Measurements from ENCODE around the gene R3HDM2.

Gene R3HDM2

GRCh38 chr12:57240926-57241401 is 189.9 kb downstream of the R3HDM2 start:
- DNase-seq (no peak), ATAC-seq (ENCODE audit: insufficient read depth, low read depth) (no peak)
- TF ChIP-seq, protein P1, sequence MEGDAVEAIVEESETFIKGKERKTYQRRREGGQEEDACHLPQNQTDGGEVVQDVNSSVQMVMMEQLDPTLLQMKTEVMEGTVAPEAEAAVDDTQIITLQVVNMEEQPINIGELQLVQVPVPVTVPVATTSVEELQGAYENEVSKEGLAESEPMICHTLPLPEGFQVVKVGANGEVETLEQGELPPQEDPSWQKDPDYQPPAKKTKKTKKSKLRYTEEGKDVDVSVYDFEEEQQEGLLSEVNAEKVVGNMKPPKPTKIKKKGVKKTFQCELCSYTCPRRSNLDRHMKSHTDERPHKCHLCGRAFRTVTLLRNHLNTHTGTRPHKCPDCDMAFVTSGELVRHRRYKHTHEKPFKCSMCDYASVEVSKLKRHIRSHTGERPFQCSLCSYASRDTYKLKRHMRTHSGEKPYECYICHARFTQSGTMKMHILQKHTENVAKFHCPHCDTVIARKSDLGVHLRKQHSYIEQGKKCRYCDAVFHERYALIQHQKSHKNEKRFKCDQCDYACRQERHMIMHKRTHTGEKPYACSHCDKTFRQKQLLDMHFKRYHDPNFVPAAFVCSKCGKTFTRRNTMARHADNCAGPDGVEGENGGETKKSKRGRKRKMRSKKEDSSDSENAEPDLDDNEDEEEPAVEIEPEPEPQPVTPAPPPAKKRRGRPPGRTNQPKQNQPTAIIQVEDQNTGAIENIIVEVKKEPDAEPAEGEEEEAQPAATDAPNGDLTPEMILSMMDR (IDR thresholded peaks at IDR 0.05; ENCODE audit: borderline replicate concordance, extremely low read depth, low read length, poor library complexity, severe bottlenecking): no peak
- no peak for TF ChIP-seq EZH2 (IDR thresholded peaks at IDR 0.05; ENCODE audit: borderline replicate concordance, low read depth, low read length, severe bottlenecking)
- Histone ChIP-seq H3K4me1 (ENCODE audit: insufficient read depth, low read length) (peaks cover 37% of the 10 kb centered on the region), H3K27me3 (ENCODE audit: insufficient read depth, low read length, poor library complexity) (peaks cover 14% of the 10 kb centered on the region), H3K36me3 (ENCODE audit: insufficient read depth, low read length) (no peaks in the 10 kb centered on the region), H3K4me2 (ENCODE audit: insufficient read depth, low read length) (no peak overlapping the region; the same call in 1 of the 2 replicates), H3K79me2 (ENCODE audit: insufficient read depth, low read length) (no peaks in the 10 kb centered on the region), H4K20me1 (ENCODE audit: insufficient read depth, low read length) (peaks cover 8% of the 10 kb centered on the region; the same call in 1 of the 2 replicates), H3K9ac (ENCODE audit: low read depth, low read length) (no peak overlapping the region), H2AFZ (ENCODE audit: low read depth, low read length) (no peak overlapping the region), H3K9me3 (ENCODE audit: insufficient read depth, low read length, severe bottlenecking) (no peaks in the 10 kb centered on the region), H3K4me3 (ENCODE audit: low read depth in 1 of 2, low read length in 2 of 2) (no peak overlapping the region), H3K27ac (ENCODE audit: low read length) (no peak overlapping the region)

DNA sequence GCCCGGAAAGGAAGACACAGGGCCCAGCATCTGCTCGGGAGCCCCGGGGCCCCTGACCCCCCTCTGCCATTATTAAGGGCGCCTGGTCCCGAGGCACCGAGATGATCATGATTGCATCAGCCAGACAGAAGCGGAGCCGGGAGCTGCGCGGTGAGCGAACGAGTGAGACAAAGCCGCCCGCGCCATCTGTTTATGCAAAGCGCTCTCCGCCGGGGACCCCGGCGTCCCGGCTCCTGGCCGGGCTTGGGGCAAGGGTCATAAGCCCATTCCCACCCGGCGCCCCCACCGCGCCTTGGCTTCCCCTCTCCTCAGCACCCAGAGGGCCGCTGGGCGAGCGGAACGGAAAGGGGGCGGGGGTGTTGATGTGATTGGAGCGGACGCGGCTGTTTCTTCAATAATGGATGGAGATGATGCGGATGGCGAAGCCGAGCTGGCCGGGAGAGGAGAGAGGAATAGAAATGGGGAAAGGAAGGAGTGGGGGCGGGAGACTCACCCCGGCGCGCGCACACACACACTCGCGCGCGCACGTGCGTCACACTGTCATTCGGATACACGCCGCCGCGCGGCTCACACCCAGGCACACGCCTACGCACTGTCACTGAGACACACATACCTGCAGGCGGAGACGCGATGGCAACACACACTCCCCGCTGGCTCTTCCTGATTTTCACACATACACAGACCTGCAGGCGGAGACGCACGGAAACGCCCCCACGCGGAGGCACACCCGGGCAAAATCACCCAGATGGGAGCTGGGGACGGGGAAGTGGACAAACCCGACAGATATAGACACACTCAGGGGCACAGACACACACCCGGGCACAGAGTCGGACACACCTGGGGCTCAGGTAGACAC is 190.5 kb downstream of the R3HDM2 start:
- peaks cover 11% of the 10 kb centered on the region; the same call in 1 of the 2 replicates for H4K20me1 ChIP-seq (ENCODE audit: insufficient read depth, low read length)
- no peak overlapping the region for H3K9ac ChIP-seq (ENCODE audit: low read depth, low read length)
- H3K4me1 ChIP-seq (ENCODE audit: insufficient read depth, low read length): peaks cover 37% of the 10 kb centered on the region
- no peaks in the 10 kb centered on the region for H3K79me2 ChIP-seq (ENCODE audit: insufficient read depth, low read length)
- peaks cover 14% of the 10 kb centered on the region for H3K27me3 ChIP-seq (ENCODE audit: insufficient read depth, low read length, poor library complexity)
- peak; percentile 62 for DNase-seq
- no peaks in the 10 kb centered on the region for H3K9me3 ChIP-seq (ENCODE audit: insufficient read depth, low read length, severe bottlenecking)
- peak; percentile 8; the same call in 1 of the 3 replicates for ATAC-seq (ENCODE audit: insufficient read depth, low read depth)
- H3K27ac ChIP-seq (ENCODE audit: low read length): no peak overlapping the region
- H3K4me3 ChIP-seq (ENCODE audit: low read depth in 1 of 2, low read length in 2 of 2): no peak overlapping the region
- TF ChIP-seq EZH2 (IDR thresholded peaks at IDR 0.05; ENCODE audit: borderline replicate concordance, low read depth, low read length, severe bottlenecking): no peak
- TF ChIP-seq, protein P1 (IDR thresholded peaks at IDR 0.05; ENCODE audit: borderline replicate concordance, extremely low read depth, low read length, poor library complexity, severe bottlenecking): no peak
- H2AFZ ChIP-seq (ENCODE audit: low read depth, low read length): no peak overlapping the region
- peak overlapping the region; percentile 5; the same call in 1 of the 2 replicates for H3K4me2 ChIP-seq (ENCODE audit: insufficient read depth, low read length)
- H3K36me3 ChIP-seq (ENCODE audit: insufficient read depth, low read length): peaks cover 2% of the 10 kb centered on the region

GRCh38 chr12:57239587-57240065 is 191.2 kb downstream of the R3HDM2 start:
- H2AFZ ChIP-seq (ENCODE audit: low read depth, low read length): peak overlapping the region; percentile 55
- no peak for TF ChIP-seq EZH2 (IDR thresholded peaks at IDR 0.05; ENCODE audit: borderline replicate concordance, low read depth, low read length, severe bottlenecking)
- TF ChIP-seq, protein P1 (IDR thresholded peaks at IDR 0.05; ENCODE audit: borderline replicate concordance, extremely low read depth, low read length, poor library complexity, severe bottlenecking): no peak
- H4K20me1 ChIP-seq (ENCODE audit: insufficient read depth, low read length): peaks cover 16% of the 10 kb centered on the region; the same call in 1 of the 2 replicates
- H3K4me2 ChIP-seq (ENCODE audit: insufficient read depth, low read length): peak overlapping the region; percentile 60
- H3K27ac ChIP-seq (ENCODE audit: low read length): no peak overlapping the region
- DNase-seq (no peak), ATAC-seq (ENCODE audit: insufficient read depth, low read depth) (peak; percentile 1; the same call in 2 of the 3 replicates)
- H3K9me3 ChIP-seq (ENCODE audit: insufficient read depth, low read length, severe bottlenecking): no peaks in the 10 kb centered on the region
- peak overlapping the region in 1 of 2 experiments; percentile 42; a peak in 1 of 4 replicates for H3K4me3 ChIP-seq (ENCODE audit: low read depth in 1 of 2, low read length in 2 of 2)
- H3K36me3 ChIP-seq (ENCODE audit: insufficient read depth, low read length): peaks cover 8% of the 10 kb centered on the region
- peaks cover 14% of the 10 kb centered on the region for H3K27me3 ChIP-seq (ENCODE audit: insufficient read depth, low read length, poor library complexity)
- peaks cover 37% of the 10 kb centered on the region for H3K4me1 ChIP-seq (ENCODE audit: insufficient read depth, low read length)
- H3K79me2 ChIP-seq (ENCODE audit: insufficient read depth, low read length): no peaks in the 10 kb centered on the region
- peak overlapping the region; percentile 37; the same call in 1 of the 2 replicates for H3K9ac ChIP-seq (ENCODE audit: low read depth, low read length)
